Chondrocyte (in vitro differentiated cells): Measurements from ENCODE around the gene MAFB. TPM values are rescaled to one million over a fixed set of nuclear protein-coding genes. Genes with fewer than 3 reads are reported as not detected.
A peak's percentile ranks its signal among the peaks of the same experiment; 100 is the strongest.

ENCODE experiments used
- DNase-seq: peaks from one replicate; pipeline ENCODE4 v3.0.0; 2021; ENCODE audit warnings: mixed read lengths, low spot score
- H3K27ac Mint-ChIP-seq: one replicate; pipeline ENCODE4 v1.8.0; 2021; ENCODE audit warnings: mild to moderate bottlenecking, moderate library complexity, mixed read lengths; ENCODE audit not compliant: unreplicated experiment
- H3K27me3 Mint-ChIP-seq: 2 replicates; pipeline ENCODE4 v1.8.0; 2021; ENCODE audit warnings: low read depth, mixed read lengths
- H3K36me3 Mint-ChIP-seq: 2 replicates; pipeline ENCODE4 v1.8.0; 2021; ENCODE audit warnings: low read depth, mixed read lengths
- H3K4me1 Mint-ChIP-seq: 2 replicates; pipeline ENCODE4 v1.8.0; 2021; ENCODE audit warnings: low read depth, mild to moderate bottlenecking, mixed read lengths
- H3K4me3 Mint-ChIP-seq: one replicate; pipeline ENCODE4 v1.8.0; 2021; ENCODE audit warnings: mild to moderate bottlenecking, moderate library complexity, mixed read lengths; ENCODE audit not compliant: unreplicated experiment
- H3K9me3 Mint-ChIP-seq: 2 replicates; pipeline ENCODE4 v1.8.0; 2021; ENCODE audit warnings: low read depth, mixed read lengths
- total RNA-seq: library from RNA; stranded (reverse); gene quantifications from 3 replicates; pipeline ENCODE4 v1.2.1, GENCODE V29; 2021
- TF ChIP-seq, protein P1 (sequence below): fragments of 200-600 bp; sonication (generic); IDR thresholded peaks from 2 replicates; pipeline ENCODE4 v1.5.0; 2021; ENCODE audit warnings: antibody characterized with exemption, mild to moderate bottlenecking, moderate library complexity

The MAFB gene
- total RNA-seq, 1 donor from 2014 or later: 4.2 TPM

DNA sequence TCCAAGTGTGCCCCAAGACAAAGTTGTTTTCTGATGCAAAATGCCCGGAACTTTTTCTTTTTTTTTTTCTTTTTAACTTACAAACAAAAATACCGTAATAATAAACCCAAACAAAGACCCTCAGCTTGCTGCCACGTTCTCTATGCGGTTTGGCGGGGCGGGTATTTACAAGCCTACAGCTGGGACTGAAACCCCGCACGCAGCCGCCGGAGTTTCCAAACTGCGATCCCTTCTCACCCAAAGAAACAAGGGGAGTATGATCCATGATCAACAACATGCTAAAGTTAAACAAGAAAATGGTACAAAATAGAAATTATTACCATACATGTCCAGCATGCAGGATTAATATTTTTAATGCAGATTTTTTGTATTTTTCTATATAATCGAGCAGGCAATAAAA, 2.1 kb downstream of the MAFB start:
- no peaks in the 10 kb centered on the region for H3K9me3 Mint-ChIP-seq
- H3K27ac Mint-ChIP-seq: no peak overlapping the region
- DNase-seq: no peak
- peak overlapping the region; percentile 82 for H3K4me3 Mint-ChIP-seq
- H3K4me1 Mint-ChIP-seq: peaks cover 50% of the 10 kb centered on the region
- TF ChIP-seq, protein P1, sequence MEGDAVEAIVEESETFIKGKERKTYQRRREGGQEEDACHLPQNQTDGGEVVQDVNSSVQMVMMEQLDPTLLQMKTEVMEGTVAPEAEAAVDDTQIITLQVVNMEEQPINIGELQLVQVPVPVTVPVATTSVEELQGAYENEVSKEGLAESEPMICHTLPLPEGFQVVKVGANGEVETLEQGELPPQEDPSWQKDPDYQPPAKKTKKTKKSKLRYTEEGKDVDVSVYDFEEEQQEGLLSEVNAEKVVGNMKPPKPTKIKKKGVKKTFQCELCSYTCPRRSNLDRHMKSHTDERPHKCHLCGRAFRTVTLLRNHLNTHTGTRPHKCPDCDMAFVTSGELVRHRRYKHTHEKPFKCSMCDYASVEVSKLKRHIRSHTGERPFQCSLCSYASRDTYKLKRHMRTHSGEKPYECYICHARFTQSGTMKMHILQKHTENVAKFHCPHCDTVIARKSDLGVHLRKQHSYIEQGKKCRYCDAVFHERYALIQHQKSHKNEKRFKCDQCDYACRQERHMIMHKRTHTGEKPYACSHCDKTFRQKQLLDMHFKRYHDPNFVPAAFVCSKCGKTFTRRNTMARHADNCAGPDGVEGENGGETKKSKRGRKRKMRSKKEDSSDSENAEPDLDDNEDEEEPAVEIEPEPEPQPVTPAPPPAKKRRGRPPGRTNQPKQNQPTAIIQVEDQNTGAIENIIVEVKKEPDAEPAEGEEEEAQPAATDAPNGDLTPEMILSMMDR: no peak
- peaks cover 1% of the 10 kb centered on the region for H3K36me3 Mint-ChIP-seq
- H3K27me3 Mint-ChIP-seq: peaks cover 56% of the 10 kb centered on the region

DNA sequence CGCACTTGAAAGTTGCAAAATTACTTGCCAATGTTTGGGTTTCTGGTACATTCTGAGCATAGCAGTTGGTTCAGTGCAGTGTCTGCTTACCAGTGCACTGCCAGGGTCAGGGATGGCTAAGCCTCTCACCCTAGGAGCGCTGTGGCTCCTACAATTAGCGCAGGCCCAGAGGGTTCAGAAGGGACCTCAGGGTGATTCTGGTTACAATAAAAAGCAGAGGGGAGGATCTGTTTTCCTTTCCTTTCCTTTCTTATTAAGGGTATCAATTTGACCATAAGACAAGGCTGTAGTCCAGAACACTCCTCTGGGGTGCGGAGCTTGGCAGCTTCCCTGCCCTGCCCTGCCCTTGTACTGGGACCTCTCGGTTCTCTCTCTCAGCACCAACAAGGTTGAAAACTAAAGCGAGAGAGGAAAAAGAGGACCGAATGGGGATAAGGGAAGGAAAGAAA, 2.6 kb downstream of the MAFB start:
- no peak for DNase-seq

DNA sequence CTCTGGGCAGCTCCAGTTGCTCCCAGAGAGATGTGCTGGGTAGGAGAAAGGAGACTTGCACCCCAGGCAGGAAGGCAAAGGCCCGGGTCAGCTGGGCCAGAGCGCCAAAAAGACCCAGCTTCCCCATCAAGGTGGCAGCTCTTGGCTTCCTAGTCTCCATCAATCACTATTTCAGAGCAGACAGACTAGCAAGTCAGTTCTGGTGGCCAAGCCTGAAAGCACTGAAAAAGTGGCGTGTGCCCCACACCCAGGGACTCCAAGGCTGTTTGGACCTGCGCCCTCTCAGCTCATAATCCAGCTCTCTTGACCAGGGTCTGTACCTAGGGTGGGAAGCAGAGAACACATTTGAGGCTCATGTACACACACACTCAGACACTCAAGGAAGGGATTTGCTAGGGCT, 3.7 kb downstream of the MAFB start:
- no peak overlapping the region for H3K27ac Mint-ChIP-seq
- DNase-seq: no peak
- peaks cover 42% of the 10 kb centered on the region for H3K4me1 Mint-ChIP-seq
- no peak overlapping the region for H3K4me3 Mint-ChIP-seq
- peaks cover 50% of the 10 kb centered on the region for H3K27me3 Mint-ChIP-seq
- peaks cover 1% of the 10 kb centered on the region for H3K36me3 Mint-ChIP-seq
- no peaks in the 10 kb centered on the region for H3K9me3 Mint-ChIP-seq
- TF ChIP-seq, protein P1: no peak

More for the DNA sequence above, 2.6 kb downstream of the MAFB start:
- no peak overlapping the region for H3K27ac Mint-ChIP-seq
- H3K4me3 Mint-ChIP-seq: peak overlapping the region; percentile 82
- peaks cover 1% of the 10 kb centered on the region for H3K36me3 Mint-ChIP-seq
- TF ChIP-seq, protein P1: no peak
- peaks cover 54% of the 10 kb centered on the region for H3K27me3 Mint-ChIP-seq
- peaks cover 50% of the 10 kb centered on the region for H3K4me1 Mint-ChIP-seq
- no peaks in the 10 kb centered on the region for H3K9me3 Mint-ChIP-seq

DNA sequence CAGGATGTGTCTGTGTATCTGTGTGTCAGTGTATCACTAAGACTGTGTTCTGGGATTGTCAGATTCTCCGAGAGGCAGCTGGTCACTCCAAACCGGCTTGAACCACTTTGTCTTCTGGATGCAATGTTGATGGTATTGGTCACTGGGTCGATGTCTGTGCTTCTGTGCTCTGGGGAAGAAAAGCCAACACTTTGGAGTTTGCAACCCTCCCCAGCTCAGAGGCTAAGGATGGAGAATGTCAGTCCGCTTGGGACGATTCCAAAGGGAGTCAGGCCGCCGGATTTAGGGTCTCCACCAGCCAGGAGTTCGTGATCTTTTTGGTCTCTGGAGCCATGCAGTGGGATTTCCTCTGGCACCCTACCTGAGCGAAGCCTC, 5.2 kb downstream of the MAFB start:
- peaks cover 38% of the 10 kb centered on the region for H3K4me1 Mint-ChIP-seq
- no peaks in the 10 kb centered on the region for H3K9me3 Mint-ChIP-seq
- peak overlapping the region; percentile 78 for H3K4me3 Mint-ChIP-seq
- no peak for DNase-seq
- peaks cover 56% of the 10 kb centered on the region for H3K27me3 Mint-ChIP-seq
- H3K36me3 Mint-ChIP-seq: peaks cover 1% of the 10 kb centered on the region
- no peak overlapping the region for H3K27ac Mint-ChIP-seq
- TF ChIP-seq, protein P1: no peak

DNA sequence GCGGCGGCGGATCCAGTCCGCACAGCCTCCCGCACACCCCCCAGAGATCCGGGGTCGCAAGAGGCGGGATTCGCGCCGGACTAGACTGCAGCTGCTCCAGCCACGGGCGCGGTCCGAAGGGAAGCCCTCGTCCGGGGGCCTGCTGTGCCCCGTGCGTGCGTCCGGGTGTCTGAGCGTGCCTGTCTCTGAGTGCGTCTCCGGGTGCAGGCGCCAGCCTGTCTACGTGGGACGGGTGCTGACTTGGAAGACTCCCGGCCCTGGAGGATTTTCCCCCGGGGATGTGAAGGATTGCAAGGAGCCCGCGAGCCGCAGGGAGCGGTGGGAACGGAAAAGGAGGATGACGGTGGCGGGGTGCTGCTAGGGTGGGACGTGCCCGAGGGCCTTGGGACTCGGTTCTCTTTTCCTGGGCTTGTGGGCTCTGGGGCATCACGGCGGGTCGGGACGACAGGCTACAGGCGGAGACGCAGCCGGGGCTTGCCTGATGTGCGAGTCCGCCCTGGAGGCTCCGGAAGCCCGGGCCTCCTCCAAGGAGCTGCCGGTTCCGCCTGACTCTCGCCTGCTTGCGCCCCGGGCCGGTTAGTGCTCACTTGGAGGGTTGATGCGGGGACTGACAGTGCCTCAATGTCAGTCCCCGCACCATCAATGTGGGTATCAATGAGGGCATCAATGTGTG, 5.7 kb downstream of the MAFB start:
- DNase-seq: no peak
- no peaks in the 10 kb centered on the region for H3K9me3 Mint-ChIP-seq
- TF ChIP-seq, protein P1: no peak
- H3K27me3 Mint-ChIP-seq: peaks cover 59% of the 10 kb centered on the region
- no peak overlapping the region for H3K27ac Mint-ChIP-seq
- H3K36me3 Mint-ChIP-seq: peaks cover 1% of the 10 kb centered on the region
- H3K4me1 Mint-ChIP-seq: peaks cover 36% of the 10 kb centered on the region
- peak overlapping the region; percentile 78 for H3K4me3 Mint-ChIP-seq
